Measurements from ENCODE around the gene KMO. TPM values are rescaled to one million over a fixed set of nuclear protein-coding genes. Genes with fewer than 3 reads are reported as not detected.

KMO gene
- polyA plus RNA-seq, 3 donors from 2014 or later = not detected

DNA sequence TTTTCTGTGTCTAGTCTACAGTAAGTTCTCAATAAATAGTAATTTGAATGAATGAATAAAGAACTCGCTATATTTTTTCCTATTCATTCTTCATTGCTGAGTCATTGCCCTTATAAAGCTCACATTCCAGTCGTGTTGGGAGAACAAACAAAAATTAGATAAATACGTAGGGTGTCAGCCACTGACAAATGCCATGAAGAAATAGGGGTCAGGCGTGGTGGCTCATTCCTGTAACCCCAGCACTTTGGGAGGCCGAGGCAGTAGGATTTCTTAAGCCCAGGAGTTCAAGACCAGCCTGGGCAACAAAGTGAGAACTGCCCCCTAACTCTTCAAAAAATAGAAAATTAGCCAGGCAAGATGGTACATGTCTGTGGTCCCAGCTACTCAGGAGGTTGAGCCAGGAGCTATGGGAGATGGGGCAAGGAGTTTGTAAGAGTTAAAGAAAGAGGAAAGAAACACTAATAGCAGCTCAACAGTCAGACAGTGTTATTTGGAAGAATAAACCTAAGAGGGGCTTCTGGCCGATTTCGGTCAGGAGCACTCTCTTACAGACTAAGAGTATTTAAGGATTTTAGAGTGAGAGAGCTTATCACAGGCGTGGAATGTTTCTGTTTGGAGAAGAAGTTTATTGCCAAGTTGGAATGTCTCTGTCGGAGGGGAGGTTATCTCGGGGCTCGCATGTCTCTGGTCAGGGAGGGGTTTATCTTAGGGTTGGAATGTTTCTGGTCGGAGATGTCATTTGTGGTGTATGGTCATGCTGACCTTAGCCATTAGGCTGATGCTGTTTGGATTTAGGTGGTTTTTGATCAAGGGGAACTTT lies 109.8 kb downstream of the KMO start:
- no peak for DNase-seq
- Mint-ChIP-seq H3K27ac (peak overlapping the region in 5 of 6 donors; percentile 21 to 87 (median 48)), H3K4me3 (peak overlapping the region in 2 of 5 donors; percentile 36 to 77), H3K9me3 (peaks cover 0 to 3% (median 0%) of the 10 kb centered on the region in 6 donors), H3K36me3 (no peaks in the 10 kb centered on the region), H3K27me3 (ENCODE audit: low read depth in 3 of 3) (peaks cover 0 to 7% (median 4%) of the 10 kb centered on the region in 3 donors), H3K4me1 (peaks cover 14 to 33% of the 10 kb centered on the region in 2 donors)

DNA sequence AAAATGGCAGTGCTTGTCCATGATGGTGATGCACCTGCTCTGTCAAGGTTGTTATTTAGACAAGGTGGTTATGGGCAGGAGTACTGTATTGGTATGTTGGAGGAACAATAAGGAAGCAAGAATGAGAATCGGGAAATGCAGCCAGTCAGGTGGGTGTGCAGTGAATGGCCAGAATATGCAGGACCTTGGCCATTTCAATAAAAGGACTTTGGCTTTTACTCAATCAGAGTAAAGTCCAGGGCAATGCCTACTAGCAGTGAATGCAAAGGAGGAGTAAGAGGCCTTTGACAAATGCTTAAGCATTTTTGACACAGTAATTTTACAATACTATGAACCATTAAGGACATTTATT lies 110.4 kb downstream of the KMO start:
- peaks cover 12 to 27% of the 10 kb centered on the region in 2 donors for H3K4me1 Mint-ChIP-seq
- no peak for DNase-seq
- H3K9me3 Mint-ChIP-seq = peaks cover 0 to 3% (median 0%) of the 10 kb centered on the region in 6 donors
- no peak overlapping the region for H3K4me3 Mint-ChIP-seq
- peak overlapping the region in 1 of 6 donors; percentile 0 for H3K27ac Mint-ChIP-seq
- H3K36me3 Mint-ChIP-seq = no peaks in the 10 kb centered on the region
- H3K27me3 Mint-ChIP-seq (ENCODE audit: low read depth in 3 of 3) = peaks cover 0 to 7% (median 4%) of the 10 kb centered on the region in 3 donors

DNA sequence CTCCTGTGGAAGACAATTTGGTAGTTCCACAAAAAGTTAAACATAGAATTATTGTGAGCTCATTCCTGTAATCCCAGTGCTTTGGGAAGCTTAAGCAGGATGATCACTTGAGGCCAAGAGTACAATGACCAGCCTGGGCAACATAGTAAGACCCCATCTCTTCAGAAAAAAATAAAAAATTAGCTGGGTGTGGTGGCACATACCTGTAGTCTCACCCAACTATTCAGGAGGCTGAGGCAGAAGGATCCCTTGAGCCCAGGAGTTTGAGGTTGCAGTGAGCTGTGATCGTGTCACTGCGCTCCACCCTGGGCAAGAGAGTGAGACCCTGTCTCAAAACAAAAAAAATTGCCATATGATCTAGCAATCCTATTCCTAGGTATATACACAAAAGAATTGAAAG lies 112.1 kb downstream of the KMO start:
- Mint-ChIP-seq H3K4me1 (peaks cover 5 to 13% of the 10 kb centered on the region in 2 donors), H3K27ac (no peak overlapping the region), H3K36me3 (no peaks in the 10 kb centered on the region), H3K27me3 (ENCODE audit: low read depth in 3 of 3) (peaks cover 3 to 6% (median 4%) of the 10 kb centered on the region in 3 donors), H3K9me3 (peaks cover 0 to 3% (median 0%) of the 10 kb centered on the region in 6 donors), H3K4me3 (no peak overlapping the region)
- no peak for DNase-seq

DNA sequence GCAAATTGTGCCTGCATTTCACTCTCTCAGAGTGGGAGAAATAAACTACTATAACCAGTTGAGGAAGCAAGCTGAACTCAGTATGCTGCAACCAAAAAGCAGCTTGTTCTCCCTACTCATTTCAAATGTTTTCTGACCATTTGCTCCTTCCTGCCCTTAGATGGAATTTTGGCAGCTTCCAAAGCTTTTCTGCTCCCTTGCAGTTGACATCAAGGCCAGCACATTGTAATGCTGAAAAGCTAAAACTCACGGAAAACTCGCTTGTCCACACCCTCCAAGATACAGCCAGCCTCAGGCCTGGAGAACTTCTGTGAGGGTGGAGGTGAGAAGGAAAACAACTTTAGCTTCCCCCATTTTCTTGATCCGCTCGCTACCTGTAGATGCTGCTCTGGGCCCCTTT lies 113.0 kb downstream of the KMO start:
- peaks cover 3 to 6% (median 4%) of the 10 kb centered on the region in 3 donors for H3K27me3 Mint-ChIP-seq (ENCODE audit: low read depth in 3 of 3)
- H3K27ac Mint-ChIP-seq = no peak overlapping the region
- H3K36me3 Mint-ChIP-seq = no peaks in the 10 kb centered on the region
- no peak for DNase-seq
- no peak overlapping the region for H3K4me3 Mint-ChIP-seq
- H3K4me1 Mint-ChIP-seq = peaks cover 4 to 9% of the 10 kb centered on the region in 2 donors
- H3K9me3 Mint-ChIP-seq = peaks cover 0 to 3% (median 0%) of the 10 kb centered on the region in 6 donors

Other genes with a start within 250 kb of the KMO start
- not detected for gene RGS7, start 175.2 kb upstream of the KMO start, polyA plus RNA-seq
- 10 to 100 TPM; 27.8 to 33.4 (median 28.5) TPM for gene FH, start 12.6 kb upstream of the KMO start, polyA plus RNA-seq
- 1 to 10 TPM; 2.0 to 5.8 (median 3.2) TPM for gene CHML, start 108.0 kb downstream of the KMO start, polyA plus RNA-seq
- gene OPN3, start 108.0 kb downstream of the KMO start, polyA plus RNA-seq = 10 to 100 TPM; 13.5 to 20.8 (median 14.1) TPM
- gene WDR64, start 119.9 kb downstream of the KMO start, polyA plus RNA-seq = not detected